DMS53 treated with DMSO at 0.1 percent for 48 hours (cell line): ENCODE data around the gene MMRN2.
"Not testable (repeated sequence)": the region's sequence is repeated elsewhere in the genome, so short reads cannot be mapped to it uniquely, and the experiment has no call there.

Source experiments
- DNase-seq: peaks from one replicate; lab custom pipeline; 2025; ENCODE audit not compliant: unreplicated experiment; lab: John Stamatoyannopoulos, UW

The MMRN2 gene, protein sequence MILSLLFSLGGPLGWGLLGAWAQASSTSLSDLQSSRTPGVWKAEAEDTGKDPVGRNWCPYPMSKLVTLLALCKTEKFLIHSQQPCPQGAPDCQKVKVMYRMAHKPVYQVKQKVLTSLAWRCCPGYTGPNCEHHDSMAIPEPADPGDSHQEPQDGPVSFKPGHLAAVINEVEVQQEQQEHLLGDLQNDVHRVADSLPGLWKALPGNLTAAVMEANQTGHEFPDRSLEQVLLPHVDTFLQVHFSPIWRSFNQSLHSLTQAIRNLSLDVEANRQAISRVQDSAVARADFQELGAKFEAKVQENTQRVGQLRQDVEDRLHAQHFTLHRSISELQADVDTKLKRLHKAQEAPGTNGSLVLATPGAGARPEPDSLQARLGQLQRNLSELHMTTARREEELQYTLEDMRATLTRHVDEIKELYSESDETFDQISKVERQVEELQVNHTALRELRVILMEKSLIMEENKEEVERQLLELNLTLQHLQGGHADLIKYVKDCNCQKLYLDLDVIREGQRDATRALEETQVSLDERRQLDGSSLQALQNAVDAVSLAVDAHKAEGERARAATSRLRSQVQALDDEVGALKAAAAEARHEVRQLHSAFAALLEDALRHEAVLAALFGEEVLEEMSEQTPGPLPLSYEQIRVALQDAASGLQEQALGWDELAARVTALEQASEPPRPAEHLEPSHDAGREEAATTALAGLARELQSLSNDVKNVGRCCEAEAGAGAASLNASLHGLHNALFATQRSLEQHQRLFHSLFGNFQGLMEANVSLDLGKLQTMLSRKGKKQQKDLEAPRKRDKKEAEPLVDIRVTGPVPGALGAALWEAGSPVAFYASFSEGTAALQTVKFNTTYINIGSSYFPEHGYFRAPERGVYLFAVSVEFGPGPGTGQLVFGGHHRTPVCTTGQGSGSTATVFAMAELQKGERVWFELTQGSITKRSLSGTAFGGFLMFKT

DNA sequence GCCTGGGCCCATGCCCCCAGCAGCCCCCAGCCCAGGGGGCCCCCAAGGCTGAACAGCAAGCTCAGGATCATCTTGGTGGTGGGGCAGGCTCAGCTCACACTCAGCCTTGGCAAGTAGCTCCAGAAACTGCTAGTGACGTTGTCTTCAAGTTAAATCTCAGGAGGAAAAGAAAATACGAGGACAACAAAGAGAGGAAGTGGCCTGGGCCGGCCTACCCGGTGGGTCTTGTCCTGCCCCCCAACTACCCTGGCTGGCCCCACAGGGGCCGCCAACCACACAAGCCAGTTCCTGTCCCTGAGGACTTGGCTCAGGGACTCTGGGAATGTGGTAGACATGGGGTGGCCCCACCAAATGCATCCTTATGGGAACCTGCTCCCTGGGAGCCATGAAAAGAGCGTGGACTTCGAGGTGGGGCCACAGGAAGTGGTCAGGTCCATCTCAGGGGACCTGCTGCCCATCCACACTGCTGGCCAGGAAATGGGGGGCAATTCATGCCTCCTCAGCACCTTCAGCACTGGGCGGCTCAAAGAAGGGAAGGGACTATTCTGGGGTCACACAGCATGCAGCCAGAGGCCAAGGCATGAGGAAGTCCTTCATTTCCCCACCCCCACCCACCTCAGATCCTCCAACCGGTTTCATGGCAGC lies at the start of gene MMRN2:
TSS of gene MMRN2 (minus strand) at position 145 of the 645 bp plus-strand sequence. CDS start at position 71, 74 bp downstream.
- no peak for DNase-seq

DNA sequence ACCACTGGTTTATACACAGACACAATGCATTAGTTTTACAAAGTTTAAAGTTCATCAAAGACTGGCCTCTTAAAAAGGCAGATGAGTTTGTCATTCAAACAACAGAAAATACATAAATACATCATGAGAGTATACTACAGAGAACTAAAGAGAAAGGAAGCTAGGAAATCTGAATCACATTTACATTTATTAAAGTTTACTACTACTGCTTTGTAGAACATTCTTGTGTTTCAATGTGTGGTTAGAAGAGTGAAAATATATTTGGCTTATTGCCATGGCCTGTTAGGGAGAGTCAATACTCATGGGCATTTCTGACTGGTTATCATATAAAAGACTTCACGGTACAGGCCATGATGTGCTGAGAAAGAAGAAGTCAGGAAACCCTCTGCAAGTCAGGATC lies 49.7 kb upstream of the MMRN2 start:
- DNase-seq = not testable (repeated sequence)

DNA sequence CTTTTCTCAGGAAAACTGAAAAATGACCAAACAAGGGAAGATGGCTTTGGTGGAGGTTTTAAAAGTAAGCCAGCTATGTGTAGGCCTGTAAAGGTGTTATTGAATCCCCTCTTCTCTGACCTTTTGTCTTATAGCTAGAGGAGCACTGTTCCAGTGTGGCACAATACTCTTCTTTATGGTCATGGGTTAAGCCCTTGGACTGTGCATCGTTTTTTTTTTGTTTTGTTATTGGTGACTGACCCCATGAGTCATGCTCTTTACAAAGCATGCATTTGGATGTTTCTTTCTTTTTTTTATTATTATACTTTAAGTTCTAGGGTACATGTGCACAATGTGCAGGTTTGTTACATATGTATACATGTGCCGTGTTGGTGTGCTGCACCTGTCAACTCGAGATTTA lies 43.1 kb upstream of the MMRN2 start:
- no peak for DNase-seq

DNA sequence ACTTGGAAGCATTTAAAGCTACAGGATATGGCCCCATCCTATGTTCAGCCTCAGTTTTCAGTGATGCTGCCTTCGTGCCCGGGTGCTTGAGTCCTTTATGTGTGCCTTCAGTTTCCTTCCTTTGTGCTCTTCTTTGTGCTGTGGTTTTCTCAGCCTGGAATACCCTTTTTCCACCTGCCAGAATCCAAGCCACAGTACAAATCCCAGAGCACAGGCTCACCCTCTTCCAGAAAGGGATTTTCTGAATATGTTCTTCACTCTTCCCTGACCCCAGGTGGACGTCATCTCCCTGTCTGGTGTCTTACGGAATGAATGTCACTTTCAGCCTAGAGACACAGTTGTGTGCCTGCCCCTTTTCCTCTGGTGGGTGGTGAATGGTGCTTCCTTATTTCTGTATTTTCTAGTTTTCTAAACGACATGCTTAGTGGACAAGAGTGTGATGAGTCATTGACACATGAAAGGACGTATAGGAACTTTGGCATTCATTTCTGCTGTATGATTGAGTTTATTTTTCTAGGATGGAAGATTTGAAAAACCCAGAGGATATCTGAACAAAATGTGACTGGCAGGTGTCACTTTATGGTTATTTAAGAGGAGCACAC lies 42.5 kb upstream of the MMRN2 start:
- not testable (repeated sequence) for DNase-seq

DNA sequence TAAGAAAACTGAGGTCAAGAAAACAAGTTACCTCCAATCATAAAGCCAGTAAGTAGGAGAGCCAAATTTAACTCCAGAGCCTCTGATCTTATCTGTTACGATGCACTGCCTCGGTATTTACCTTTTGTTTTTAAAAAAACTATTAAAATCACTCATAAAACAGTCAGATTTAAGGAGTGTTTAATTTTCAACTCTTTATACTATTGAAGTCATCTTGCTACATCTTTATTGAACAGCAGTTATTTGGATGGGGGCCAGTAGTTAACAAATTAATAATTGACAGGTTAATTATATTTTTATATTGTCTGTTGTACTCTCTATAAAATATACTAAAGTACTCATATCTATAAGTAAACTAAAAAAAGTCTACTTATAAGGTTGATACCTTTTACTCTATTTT lies 35.5 kb upstream of the MMRN2 start:
- DNase-seq = no peak

DNA sequence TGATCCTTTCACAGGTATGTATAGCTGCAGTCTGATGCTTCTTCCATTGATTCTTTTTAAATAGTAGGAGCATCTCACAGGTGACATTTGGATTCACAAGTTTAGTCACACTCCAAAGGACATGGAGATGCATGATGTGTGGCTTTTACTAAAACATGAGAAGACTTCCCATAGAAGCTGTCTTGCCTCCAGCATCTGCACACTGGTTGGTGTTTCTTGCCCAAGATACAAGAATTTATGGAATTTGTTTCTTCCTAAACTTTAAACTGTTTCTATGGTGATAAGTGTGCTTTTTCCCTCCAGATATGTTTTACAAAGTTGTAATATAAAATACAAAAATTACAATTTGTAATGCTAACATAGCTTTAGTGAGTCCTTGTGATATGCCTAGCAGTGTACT lies 35.0 kb upstream of the MMRN2 start:
- no peak for DNase-seq

DNA sequence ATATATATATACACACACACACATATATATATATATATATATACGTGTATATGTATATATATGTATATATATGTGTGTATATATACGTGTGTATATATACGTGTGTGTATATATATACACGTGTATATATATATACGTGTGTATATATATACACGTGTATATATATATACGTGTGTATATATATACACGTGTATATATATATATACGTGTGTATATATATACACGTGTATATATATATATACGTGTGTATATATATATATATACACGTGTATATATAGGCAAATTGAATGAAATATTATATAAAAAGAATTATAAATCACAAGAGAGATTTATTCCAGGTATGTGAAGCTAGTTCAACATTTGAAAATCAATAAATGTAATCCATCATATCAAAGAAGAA lies 33.9 kb upstream of the MMRN2 start:
- not testable (repeated sequence) for DNase-seq

DNA sequence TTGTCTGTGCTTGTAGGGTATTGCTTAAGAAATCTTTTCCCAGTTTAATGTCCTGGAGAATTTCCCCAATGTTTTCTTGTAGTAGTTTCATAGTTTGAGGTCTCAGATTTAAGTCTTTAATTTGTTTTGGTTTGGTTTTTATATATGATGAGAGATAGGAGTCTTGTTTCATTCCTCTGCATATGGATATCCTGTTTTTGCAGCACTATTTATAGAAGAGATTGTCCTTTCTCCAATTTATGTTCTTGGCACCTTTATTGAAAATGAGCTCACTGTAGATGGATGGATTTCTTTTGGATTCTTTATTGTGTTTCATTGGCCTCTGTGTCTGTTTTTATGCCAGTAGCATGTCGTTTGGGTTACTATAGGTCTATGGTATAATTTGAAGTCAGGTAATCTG lies 31.1 kb upstream of the MMRN2 start:
- no peak for DNase-seq

DNA sequence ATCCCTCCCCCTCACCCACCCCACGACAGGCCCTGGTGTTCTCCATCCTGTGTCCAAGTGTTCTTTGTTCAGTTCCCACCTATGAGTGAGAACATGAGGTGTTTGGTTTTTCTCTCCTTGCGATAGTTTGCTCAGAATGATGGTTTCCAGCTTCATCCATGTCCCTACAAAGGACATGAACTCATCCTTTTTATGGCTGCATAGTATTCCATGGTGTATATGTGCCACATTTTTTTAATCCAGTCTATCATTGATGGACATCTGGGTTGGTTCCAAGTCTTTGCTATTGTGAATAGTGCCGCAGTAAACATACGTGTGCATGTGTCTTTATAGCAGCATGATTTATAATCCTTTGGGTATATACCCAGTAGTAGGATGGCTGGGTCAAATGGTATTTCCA lies 27.1 kb upstream of the MMRN2 start:
- DNase-seq = not testable (repeated sequence)

DNA sequence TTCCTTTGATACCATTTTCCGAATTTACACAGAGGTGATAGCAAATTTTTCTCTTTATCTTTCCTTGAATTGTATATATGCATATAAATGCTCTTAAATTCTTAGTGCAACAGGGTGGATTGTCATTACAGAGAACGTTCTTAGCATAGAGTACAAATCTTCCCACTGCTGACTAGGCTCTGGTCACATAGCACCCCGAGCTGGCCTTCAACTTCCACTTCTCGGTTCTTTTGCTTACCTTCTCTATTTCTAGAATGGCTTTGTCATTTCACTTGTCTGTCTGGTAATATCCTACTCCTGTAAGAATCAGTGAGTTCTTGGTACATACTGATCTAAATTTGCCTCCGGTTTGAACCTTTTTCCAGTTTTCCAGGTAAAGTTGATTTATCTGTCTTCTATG lies 24.3 kb upstream of the MMRN2 start:
- no peak for DNase-seq

DNA sequence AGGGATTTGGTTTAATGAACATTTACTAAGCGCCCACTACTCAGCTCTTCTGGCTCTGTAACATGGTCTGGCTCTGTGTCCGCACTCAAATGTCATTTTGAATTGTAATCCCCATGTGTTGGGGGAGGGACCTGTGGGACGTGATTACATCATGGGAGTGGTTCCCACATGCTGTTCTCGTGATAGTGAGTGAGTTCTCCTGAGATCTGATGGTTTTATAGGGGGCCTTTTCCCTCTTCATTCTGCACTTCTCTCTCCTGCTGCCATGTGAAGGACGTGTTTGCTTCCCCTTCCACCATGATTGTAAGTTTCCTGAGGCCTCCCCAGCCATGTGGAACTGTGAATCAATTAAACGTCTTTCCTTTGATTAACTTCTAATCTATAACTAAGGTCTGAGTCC lies 23.6 kb upstream of the MMRN2 start:
- not testable (repeated sequence) for DNase-seq

DNA sequence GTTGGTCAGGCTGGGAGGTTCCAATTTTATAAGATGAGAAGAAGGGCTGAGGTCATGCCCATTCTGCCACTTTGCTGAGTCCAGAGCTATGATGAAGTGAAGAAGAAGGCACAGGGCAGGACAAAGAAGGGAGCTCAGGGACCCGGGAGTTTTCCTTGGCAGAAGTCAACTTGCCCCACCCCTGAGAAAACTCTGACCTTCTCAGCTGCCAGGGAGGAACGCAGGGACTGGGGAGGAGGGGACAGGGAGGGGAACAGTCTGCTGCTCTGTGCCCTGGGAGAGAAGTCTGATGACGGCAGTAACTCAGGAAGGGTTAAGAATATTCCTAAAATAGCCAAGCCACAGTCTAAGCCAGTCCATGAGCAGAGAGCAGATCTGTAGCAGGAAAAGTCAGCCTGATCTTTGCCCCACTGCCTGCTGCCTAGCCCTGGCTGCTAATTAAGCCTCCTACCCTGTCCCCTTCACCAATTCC lies 22.6 kb upstream of the MMRN2 start:
- no peak for DNase-seq

DNA sequence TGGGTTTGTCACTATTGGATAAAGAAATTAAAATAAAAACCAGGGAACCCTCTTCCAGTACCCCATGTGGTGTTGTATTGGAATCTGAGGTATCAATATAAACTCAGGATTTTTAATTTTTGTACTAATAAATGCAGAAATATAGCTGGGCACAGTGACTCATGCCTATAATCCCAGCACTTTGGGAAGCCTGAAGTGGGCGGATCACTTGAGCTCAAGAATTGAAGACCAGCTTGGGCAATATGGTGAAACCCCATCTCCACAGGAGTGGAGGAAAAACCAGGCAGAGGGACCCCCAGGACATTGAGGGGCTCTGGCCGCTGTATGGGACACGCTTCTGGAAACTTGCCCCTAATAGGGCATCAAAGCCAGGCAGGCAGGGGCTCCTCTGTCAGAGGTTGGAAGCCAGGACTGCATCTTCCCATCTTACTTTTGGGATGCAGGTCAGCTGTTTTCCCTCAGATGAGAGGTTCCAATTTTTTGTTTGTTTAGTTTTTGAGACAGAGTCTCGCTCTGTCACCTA lies 21.9 kb upstream of the MMRN2 start:
- no peak for DNase-seq

DNA sequence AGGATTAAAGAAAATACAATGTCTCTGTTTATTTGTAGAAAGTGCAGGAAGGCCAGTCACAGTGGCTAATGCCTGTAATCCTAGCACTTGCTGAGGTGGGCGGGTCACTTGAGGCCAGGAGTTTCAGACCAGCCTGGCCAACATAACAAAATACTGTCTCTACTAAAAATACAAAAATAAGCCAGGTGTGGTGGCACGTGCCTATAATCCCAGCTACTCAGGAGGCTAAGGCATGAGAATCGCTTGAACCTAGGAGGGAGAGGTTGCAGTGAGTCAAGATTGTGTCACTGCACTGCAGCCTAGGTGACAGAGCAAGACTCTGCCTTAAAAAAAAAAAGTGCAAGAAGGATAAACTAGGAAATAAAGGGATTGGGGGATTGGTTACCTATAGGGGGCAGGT lies 21.0 kb upstream of the MMRN2 start:
- not testable (repeated sequence) for DNase-seq

DNA sequence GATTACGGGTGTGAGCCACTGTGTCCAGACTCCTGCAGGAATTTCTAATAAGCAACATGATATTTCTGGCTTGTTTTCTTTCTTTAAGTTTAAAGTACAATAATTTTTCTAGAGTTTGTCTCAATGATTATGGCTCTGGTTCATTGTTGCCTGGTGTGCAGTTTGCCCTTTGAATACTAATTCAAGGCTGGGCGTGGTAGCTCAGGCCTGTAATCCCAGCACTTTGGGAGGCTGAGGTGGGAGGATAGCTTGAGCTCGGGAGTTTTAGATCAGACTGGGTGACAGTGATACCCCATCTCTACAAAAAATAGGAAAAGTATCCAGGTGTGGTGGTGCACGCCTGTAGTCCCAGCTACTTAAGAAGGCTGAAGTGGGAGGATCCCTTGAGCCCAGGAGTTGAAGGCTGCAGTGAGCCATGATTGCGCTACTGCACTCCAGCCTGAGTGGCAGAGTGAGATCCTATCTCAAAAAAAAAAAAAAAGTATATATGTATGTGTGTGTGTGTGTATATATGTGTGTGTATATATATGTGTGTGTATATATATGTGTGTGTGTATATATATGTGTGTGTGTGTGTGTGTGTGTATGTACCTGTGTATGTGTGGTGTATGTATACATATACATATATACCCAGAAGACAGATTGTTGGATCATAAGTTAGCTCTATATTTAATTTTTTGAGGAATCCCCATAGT lies 19.1 kb upstream of the MMRN2 start:
- DNase-seq = no peak

DNA sequence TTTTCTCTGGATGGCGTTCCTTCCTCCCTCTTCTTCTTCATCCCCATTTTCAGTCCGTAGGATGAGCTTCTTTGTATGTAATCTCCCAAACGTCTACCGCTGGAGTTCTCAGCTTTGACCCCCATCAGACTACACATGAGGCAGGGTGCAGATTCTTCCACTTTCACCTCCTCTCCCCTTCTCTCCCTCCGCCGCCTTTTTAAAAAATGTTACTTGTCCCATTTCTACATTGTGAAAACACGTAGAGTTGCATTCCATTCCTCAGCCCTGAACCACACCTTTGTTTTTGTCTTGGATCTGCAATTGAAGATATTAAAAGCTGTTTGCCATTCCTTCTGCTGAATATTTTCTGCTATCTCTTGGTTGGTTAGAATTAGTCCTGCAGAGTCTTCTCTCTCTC lies 17.1 kb upstream of the MMRN2 start:
- DNase-seq = no peak

DNA sequence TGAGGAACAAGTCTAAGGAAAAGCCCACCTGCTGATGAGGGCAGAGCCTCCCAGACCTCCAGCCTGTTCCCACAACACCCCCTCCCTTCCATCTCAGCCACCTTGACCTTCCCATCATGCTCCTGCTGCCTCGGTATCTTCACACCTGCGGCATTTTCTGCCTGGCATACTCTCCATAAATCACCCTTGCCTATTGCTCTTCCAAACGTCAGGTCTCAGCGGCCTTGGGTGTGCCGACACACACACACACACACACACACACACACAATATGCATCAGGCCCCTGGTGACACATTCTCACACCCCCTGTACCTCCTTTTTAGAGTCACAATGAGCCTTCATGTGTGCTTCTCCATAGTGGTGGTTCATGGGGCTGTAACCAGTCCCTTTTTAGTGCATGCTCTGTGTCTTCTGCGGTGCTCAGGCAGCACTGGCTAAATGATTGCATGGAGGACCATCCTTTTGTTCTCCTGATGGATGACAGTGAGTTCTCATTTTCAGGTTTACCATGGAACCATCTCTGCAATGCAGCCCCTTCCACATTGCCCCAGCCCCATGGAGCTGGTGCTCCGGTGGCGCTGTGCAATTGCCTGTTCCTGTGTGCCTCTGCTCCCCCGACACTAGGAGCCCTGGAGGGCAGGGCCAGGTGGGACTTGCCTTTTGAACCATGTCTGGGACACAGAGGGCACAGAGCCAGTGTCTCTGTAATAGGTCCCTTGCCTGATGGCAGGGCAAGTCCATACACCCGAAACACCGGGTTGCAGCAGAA lies 15.4 kb upstream of the MMRN2 start:
- no peak for DNase-seq

DNA sequence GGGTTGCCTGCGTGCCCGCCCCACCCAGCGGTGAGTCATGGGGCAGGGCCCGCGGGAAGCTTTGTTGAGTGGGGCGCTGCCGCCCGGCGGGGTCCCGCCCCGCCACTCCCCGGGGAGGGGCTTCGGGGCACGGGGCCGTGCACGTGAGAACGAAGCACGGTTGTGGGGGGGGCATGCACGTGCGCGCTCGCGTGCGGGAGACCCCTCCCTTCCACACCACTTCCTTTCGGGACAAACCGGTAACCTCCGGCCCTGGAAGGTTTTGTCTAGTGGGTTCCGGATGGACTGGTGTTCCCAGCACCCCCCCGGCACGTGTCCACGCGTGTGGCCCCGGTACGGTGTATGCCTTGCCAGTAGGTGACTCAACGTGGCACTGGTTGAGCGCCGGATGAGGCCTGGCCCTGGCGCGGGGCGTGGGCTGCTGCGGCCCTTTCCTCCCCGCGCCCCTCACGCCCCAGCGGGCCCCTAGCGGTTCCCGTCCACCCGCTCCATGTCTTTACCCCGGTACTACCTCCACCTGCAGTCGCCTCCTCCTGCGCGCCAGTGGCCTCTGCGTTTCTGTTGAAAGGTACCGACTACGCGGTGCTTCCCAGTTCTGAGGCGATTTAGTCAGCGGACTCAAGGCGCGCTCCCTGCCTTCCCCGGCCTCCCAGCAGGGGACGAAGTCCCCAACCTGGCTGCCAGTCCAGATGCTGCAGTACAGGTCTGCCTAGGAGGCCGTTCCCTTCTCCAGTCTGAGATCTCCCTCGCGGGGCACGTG lies 14.0 kb upstream of the MMRN2 start:
- DNase-seq = peak; percentile 75

DNA sequence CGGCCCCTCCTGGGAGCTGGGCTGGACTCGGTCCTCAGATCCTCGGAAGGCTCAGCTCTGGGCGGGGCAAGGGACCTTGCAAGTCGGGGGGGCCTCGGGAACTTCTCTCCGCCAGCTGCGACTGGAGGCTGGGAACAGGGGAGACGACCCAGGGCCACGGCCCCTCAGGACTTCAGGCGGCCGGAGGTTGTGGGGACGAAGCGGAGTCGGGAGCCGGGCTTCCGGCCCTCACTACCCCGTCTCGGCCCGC lies 13.5 kb upstream of the MMRN2 start:
- DNase-seq = no peak
